PC-3 (cell line): ENCODE data around the gene TACC2. TPM values are rescaled to one million over a fixed set of nuclear protein-coding genes. Genes with fewer than 3 reads are reported as not detected.

Experiments used
- ATAC-seq: fragments of 200-7000 bp; cut with Tn5 transposase; 2 replicates; pipeline ENCODE4 v1.9.1; 2020; ENCODE audit warnings: mild to moderate bottlenecking, moderate library complexity
- BruUV-seq: library from RNA; stranded (reverse); fragments of 400-500 nt; replicated peaks from 2 replicates; lab custom pipeline; 2021; lab: Mats Ljungman, UMichigan
- CTCF ChIA-PET: fragments of 300-600 bp; sonication (Branson Sonifier 250); formaldehyde crosslinking; loops from one replicate; lab custom pipeline; 2022; ENCODE audit warnings: antibody characterized with exemption; lab: Charles Lee
- POLR2A ChIA-PET: fragments of 300-600 bp; sonication (Branson Sonifier 250); formaldehyde crosslinking; loops from one replicate; lab custom pipeline; 2022; ENCODE audit warnings: antibody characterized with exemption; ENCODE audit not compliant: unreplicated experiment; lab: Charles Lee
- DNase-seq: peaks from one replicate; pipeline ENCODE4 v3.0.0-alpha.2; 2015
- H2AFZ ChIP-seq: fragments of 300-600 bp; sonication (generic); 2 replicates; pipeline ENCODE4 v1.6.0; 2016; ENCODE audit warnings: antibody characterized with exemption, low read length
- H3F3A ChIP-seq: fragments of 300-600 bp; sonication (generic); one replicate; pipeline ENCODE4 v1.6.0; 2017; ENCODE audit warnings: antibody characterized with exemption, low read length, control low read depth, mild to moderate bottlenecking; ENCODE audit not compliant: unreplicated experiment
- H3K27ac ChIP-seq: fragments of 300-600 bp; sonication (generic); 2 replicates; pipeline ENCODE4 v1.5.1; 2016; ENCODE audit warnings: mild to moderate bottlenecking, low read length
- H3K27me3 ChIP-seq: fragments of 300-600 bp; sonication (generic); 2 replicates; pipeline ENCODE4 v1.6.1; 2016; ENCODE audit warnings: low read length, mixed read lengths
- H3K36me3 ChIP-seq: fragments of 300-600 bp; sonication (generic); 2 replicates; pipeline ENCODE4 v1.6.1; 2016; ENCODE audit warnings: low read depth, mixed run types, low read length, mixed read lengths
- H3K4me1 ChIP-seq: fragments of 300-600 bp; sonication (generic); 2 replicates; pipeline ENCODE4 v1.5.1; 2016; ENCODE audit warnings: low read length; ENCODE audit not compliant: insufficient read depth
- H3K4me2 ChIP-seq: fragments of 300-600 bp; sonication (generic); 2 replicates; pipeline ENCODE4 v1.6.0; 2016; ENCODE audit warnings: low read length
- H3K4me3 ChIP-seq: fragments of 300-600 bp; sonication (generic); 2 replicates; pipeline ENCODE4 v1.5.1; 2016; ENCODE audit warnings: mild to moderate bottlenecking, low read length, mixed read lengths
- H3K79me2 ChIP-seq: fragments of 300-600 bp; sonication (generic); 2 replicates; pipeline ENCODE4 v1.6.1; 2017; ENCODE audit warnings: low read length, mixed read lengths
- H3K9ac ChIP-seq: fragments of 300-600 bp; sonication (generic); 2 replicates; pipeline ENCODE4 v1.6.0; 2016; ENCODE audit warnings: mild to moderate bottlenecking, low read length
- H3K9me2 ChIP-seq: fragments of 300-600 bp; sonication (generic); replicated peaks from 2 replicates; pipeline ENCODE4 v1.6.1; 2016; ENCODE audit warnings: mixed run types, low read length, mixed read lengths
- H3K9me3 ChIP-seq: fragments of 300-600 bp; sonication (generic); 2 replicates; pipeline ENCODE4 v1.6.1; 2016; ENCODE audit warnings: low read length, mixed read lengths
- H4K20me1 ChIP-seq: fragments of 300-600 bp; sonication (generic); 2 replicates; pipeline ENCODE4 v1.6.1; 2016; ENCODE audit warnings: low read length, mixed read lengths
- EZH2 ChIP-seq: fragments of 300-600 bp; sonication (generic); IDR thresholded peaks from one replicate; pipeline ENCODE4 v1.6.1; 2017; ENCODE audit warnings: antibody characterized with exemption, mild to moderate bottlenecking, low read length; ENCODE audit not compliant: unreplicated experiment
- EZH2phosphoT487 ChIP-seq: fragments of 300-600 bp; sonication (generic); IDR thresholded peaks from 2 replicates; pipeline ENCODE4 v1.6.1; 2018; ENCODE audit warnings: mild to moderate bottlenecking, antibody characterized with exemption, low read length, borderline replicate concordance
- intact Hi-C: fragments of 100-400 bp; cut with micrococcal nuclease; formaldehyde crosslinking; loops from 2 replicates; pipeline ENCODE4 v1.9.0; 2023
- total RNA-seq: library from RNA; depleted of rRNA; stranded (reverse); fragments of >200 nt; gene quantifications from 2 replicates; pipeline ENCODE4 v1.2.3, GENCODE V29; 2014
- TF ChIP-seq, protein P1 (sequence below): fragments of 300-600 bp; sonication (generic); conservative IDR thresholded peaks from 2 replicates; pipeline ENCODE4 v1.5.1; 2017; ENCODE audit warnings: antibody characterized with exemption, low read depth, mild to moderate bottlenecking, low read length

TACC2 gene
- total RNA-seq, 1 experiment from 2014 or later = 31.7 TPM

DNA sequence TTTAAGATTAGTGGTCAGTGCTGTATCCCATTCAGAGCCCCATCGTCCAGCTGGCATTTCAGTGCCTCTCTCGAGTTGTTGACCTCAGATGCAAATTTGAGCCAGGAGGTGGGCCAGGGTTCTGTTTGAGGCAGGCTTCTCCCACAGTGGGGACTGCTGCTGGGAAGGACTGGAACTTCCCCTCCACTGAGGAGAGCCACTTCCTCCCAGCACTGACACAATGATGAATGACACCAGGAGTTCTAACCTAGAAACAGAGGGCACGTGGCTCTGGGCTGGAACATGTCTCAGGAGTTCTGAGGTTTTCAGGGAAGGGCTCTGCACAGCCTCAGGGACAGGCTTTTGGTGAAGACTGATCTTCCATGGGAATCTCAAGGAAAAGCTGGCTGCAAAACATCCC, 263.8 kb downstream of the TACC2 start:
- Histone ChIP-seq H3K4me1 (no peaks in the 10 kb centered on the region), H4K20me1 (no peaks in the 10 kb centered on the region), H3K4me2 (no peak overlapping the region), H3F3A (no peaks in the 10 kb centered on the region), H3K36me3 (peaks cover 3% of the 10 kb centered on the region), H3K27ac (no peak overlapping the region), H3K27me3 (no peaks in the 10 kb centered on the region), H2AFZ (no peak overlapping the region), H3K79me2 (no peaks in the 10 kb centered on the region), H3K9me3 (no peaks in the 10 kb centered on the region), H3K4me3 (no peak overlapping the region), H3K9ac (no peak overlapping the region), H3K9me2 (no peaks in the 10 kb centered on the region)
- ChIA-PET POLR2A (no interaction called here), CTCF (no interaction called here)
- ATAC-seq (no peak), DNase-seq (no peak)
- TF ChIP-seq EZH2 = no peak
- TF ChIP-seq, protein P1, sequence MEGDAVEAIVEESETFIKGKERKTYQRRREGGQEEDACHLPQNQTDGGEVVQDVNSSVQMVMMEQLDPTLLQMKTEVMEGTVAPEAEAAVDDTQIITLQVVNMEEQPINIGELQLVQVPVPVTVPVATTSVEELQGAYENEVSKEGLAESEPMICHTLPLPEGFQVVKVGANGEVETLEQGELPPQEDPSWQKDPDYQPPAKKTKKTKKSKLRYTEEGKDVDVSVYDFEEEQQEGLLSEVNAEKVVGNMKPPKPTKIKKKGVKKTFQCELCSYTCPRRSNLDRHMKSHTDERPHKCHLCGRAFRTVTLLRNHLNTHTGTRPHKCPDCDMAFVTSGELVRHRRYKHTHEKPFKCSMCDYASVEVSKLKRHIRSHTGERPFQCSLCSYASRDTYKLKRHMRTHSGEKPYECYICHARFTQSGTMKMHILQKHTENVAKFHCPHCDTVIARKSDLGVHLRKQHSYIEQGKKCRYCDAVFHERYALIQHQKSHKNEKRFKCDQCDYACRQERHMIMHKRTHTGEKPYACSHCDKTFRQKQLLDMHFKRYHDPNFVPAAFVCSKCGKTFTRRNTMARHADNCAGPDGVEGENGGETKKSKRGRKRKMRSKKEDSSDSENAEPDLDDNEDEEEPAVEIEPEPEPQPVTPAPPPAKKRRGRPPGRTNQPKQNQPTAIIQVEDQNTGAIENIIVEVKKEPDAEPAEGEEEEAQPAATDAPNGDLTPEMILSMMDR = no peak
- TF ChIP-seq EZH2phosphoT487 = no peak
- intact Hi-C loops = no loop called here
- BruUV-seq = no TSS peak

DNA sequence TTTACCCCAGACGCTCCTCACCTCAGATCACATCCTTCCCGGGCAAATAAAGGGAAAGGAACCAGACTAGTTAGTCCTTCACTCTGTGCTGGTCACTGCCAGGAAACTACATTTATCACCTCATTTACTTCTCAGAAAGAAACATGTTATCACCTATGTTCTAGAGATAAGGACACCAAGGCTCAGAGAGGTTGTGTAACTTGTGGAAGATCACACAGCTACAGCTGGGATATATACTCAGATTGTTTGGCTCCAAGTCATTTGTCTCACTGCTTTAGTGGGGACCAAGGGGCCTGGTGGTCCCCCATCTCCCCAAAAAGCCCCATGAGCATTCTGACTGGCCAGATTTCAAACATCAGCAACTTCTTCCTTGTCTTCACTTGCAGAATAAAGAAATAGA, 264.6 kb downstream of the TACC2 start:
- intact Hi-C loops = no loop called here
- Histone ChIP-seq H3K4me3 (no peak overlapping the region), H3K27me3 (no peaks in the 10 kb centered on the region), H3K27ac (no peak overlapping the region), H3F3A (no peaks in the 10 kb centered on the region), H3K9me2 (no peaks in the 10 kb centered on the region), H3K4me2 (no peak overlapping the region), H2AFZ (no peak overlapping the region), H3K9ac (no peak overlapping the region), H3K4me1 (no peaks in the 10 kb centered on the region), H3K36me3 (peaks cover 3% of the 10 kb centered on the region), H3K9me3 (no peaks in the 10 kb centered on the region), H3K79me2 (no peaks in the 10 kb centered on the region), H4K20me1 (no peaks in the 10 kb centered on the region)
- DNase-seq (no peak), ATAC-seq (no peak)
- BruUV-seq = no TSS peak
- POLR2A ChIA-PET = no interaction called here
- CTCF ChIA-PET = no interaction called here
- TF ChIP-seq, protein P1 = no peak

DNA sequence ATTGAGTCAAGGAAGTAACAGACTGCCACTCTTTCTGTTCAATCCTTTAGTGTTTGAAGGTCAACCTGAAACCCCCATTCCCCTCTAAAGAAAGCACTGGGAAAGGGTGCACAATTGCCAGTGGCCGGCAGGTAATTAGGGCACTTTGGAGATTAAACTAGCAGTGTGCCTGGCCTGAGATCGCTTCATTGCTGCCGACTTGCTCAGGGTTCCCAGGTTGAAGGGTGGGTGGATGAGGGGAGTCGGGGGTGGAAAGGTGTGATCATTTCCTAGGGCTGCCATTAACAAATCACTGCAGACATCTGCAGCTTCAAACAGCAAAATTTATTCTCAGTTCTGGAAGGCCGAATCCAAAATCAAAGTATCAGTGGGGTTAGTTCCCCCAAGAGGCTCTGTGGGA, 265.9 kb downstream of the TACC2 start:
- Histone ChIP-seq H3K36me3 (peaks cover 3% of the 10 kb centered on the region), H3K4me3 (no peak overlapping the region), H3K27me3 (no peaks in the 10 kb centered on the region), H3K4me2 (no peak overlapping the region), H3K79me2 (no peaks in the 10 kb centered on the region), H3F3A (no peaks in the 10 kb centered on the region), H3K9ac (no peak overlapping the region), H2AFZ (no peak overlapping the region), H3K9me2 (no peaks in the 10 kb centered on the region), H3K27ac (no peak overlapping the region), H3K9me3 (no peaks in the 10 kb centered on the region), H3K4me1 (no peaks in the 10 kb centered on the region), H4K20me1 (no peaks in the 10 kb centered on the region)
- TF ChIP-seq EZH2 (no peak), EZH2phosphoT487 (no peak)
- TF ChIP-seq, protein P1 = no peak
- ATAC-seq = no peak
- intact Hi-C loops = no loop called here
- ChIA-PET POLR2A (no interaction called here), CTCF (no interaction called here)
- no TSS peak for BruUV-seq
- no peak for DNase-seq
